Fibroblast of lung (primary cell): ENCODE data around the gene KIF2A. TPM values are rescaled to one million over a fixed set of nuclear protein-coding genes. Genes with fewer than 3 reads are reported as not detected.

Experiments
- DNase-seq, 2 donors: peaks; one replicate each; pipeline versions ENCODE4 v3.0.0 to v3.0.0-alpha.2; 2010; ENCODE audit warnings: low read depth in 2 of 2
- H2AFZ ChIP-seq: 2 replicates; pipeline ENCODE4 v1.5.1; 2012; ENCODE audit warnings: low read length, control low read depth, inconsistent platforms
- H3K27ac ChIP-seq: 2 replicates; pipeline ENCODE4 v1.5.1; 2011; ENCODE audit warnings: low read length, control low read depth; ENCODE audit not compliant: insufficient read depth
- H3K27me3 ChIP-seq: 2 replicates; pipeline ENCODE4 v1.5.1; 2011; ENCODE audit warnings: mild to moderate bottlenecking, low read length; ENCODE audit not compliant: control insufficient read depth, insufficient read depth
- H3K36me3 ChIP-seq: 2 replicates; pipeline ENCODE4 v1.5.1; 2011; ENCODE audit warnings: low read length; ENCODE audit not compliant: control insufficient read depth, insufficient read depth
- H3K4me1 ChIP-seq: 2 replicates; pipeline ENCODE4 v1.5.1; 2011; ENCODE audit warnings: low read length; ENCODE audit not compliant: control insufficient read depth, insufficient read depth; ENCODE audit errors: extremely low read depth
- H3K4me2 ChIP-seq: 2 replicates; pipeline ENCODE4 v1.5.1; 2011; ENCODE audit warnings: low read length, control low read depth; ENCODE audit not compliant: insufficient read depth; ENCODE audit errors: extremely low read depth
- H3K4me3 ChIP-seq, 4 experiments: fragments of 200-600 bp in 1 of 4; sonication (generic) in 1 of 4; replicated peaks in 1 of 4; 2 replicates each; pipeline ENCODE4 v1.5.1; 2011 to 2016; ENCODE audit warnings: low read length in 4 of 4, low read depth in 3 of 4, mild to moderate bottlenecking in 3 of 4, control low read depth in 2 of 4, inconsistent platforms in 1 of 4, mixed read lengths in 1 of 4; ENCODE audit not compliant: insufficient read depth in 1 of 4; ENCODE audit errors: control extremely low read depth in 1 of 4
- H3K79me2 ChIP-seq: 2 replicates; pipeline ENCODE4 v1.5.1; 2012; ENCODE audit warnings: mild to moderate bottlenecking, low read length, inconsistent platforms; ENCODE audit not compliant: control insufficient read depth, insufficient read depth
- H3K9ac ChIP-seq: 2 replicates; pipeline ENCODE4 v1.5.1; 2011; ENCODE audit warnings: mild to moderate bottlenecking, low read length, control low read depth; ENCODE audit not compliant: insufficient read depth
- H3K9me3 ChIP-seq: 2 replicates; pipeline ENCODE4 v1.5.1; 2012; ENCODE audit warnings: low read depth, low read length; ENCODE audit not compliant: control insufficient read depth, insufficient read depth
- H4K20me1 ChIP-seq: 2 replicates; pipeline ENCODE4 v1.5.1; 2011; ENCODE audit warnings: low read length; ENCODE audit not compliant: control insufficient read depth, insufficient read depth; ENCODE audit errors: extremely low read depth
- CTCF ChIP-seq, 2 donors: IDR thresholded peaks in 1 of 2; conservative IDR thresholded peaks in 1 of 2; 1 replicate in 1 of 2; 2 replicates in 1 of 2; pipeline ENCODE4 v1.5.1; 2011 to 2012; ENCODE audit warnings: low read length in 2 of 2, control low read depth in 1 of 2, inconsistent platforms in 1 of 2, low read depth in 1 of 2, mild to moderate bottlenecking in 1 of 2
- EZH2 ChIP-seq: IDR thresholded peaks from 2 replicates; pipeline ENCODE4 v1.5.1; 2012; ENCODE audit warnings: low read length, control low read depth, mild to moderate bottlenecking; ENCODE audit errors: missing control alignments
- polyA plus RNA-seq, 2 donors: library from polyadenylated mRNA; depleted of rRNA in 1 of 2; stranded (reverse) in 1 of 2; unstranded in 1 of 2; fragments of >200 nt; gene quantifications; 2 replicates each; pipeline ENCODE4 v1.2.1, GENCODE V29; 2011 to 2012; ENCODE audit warnings: missing spikeins in 1 of 2
- total RNA-seq: library from RNA; depleted of rRNA; stranded (reverse); fragments of >200 nt; gene quantifications from 2 replicates; pipeline ENCODE4 v1.2.1, GENCODE V29; 2014

Gene KIF2A
- total and polyA plus RNA-seq, 2 donors (not counting 1 experiment from before 2014, with no cell fraction given), result 43.7 to 59.3 TPM

- Histone ChIP-seq H3K4me2 (no peak overlapping the region), H3K79me2 (no peaks in the 10 kb centered on the region), H3K36me3 (peaks cover 4% of the 10 kb centered on the region), H3K9ac (no peak overlapping the region), H3K4me3 (no peak overlapping the region), H3K27ac (no peak overlapping the region), H3K4me1 (no peaks in the 10 kb centered on the region), H4K20me1 (no peaks in the 10 kb centered on the region), H3K9me3 (no peaks in the 10 kb centered on the region), H3K27me3 (no peaks in the 10 kb centered on the region), H2AFZ (no peak overlapping the region)
- TF ChIP-seq CTCF (conservative IDR thresholded peaks at IDR 0.05 in 1 of 2, IDR thresholded peaks at IDR 0.05 in 1 of 2; ENCODE audit: low read depth in 1 of 2, low read length in 2 of 2) (no peak), EZH2 (no peak)
- DNase-seq, result no peak
Observed at GRCh38 chr5:62374090-62374489, 68.1 kb downstream of the KIF2A start.

GRCh38 chr5:62375627-62376026 is 69.6 kb downstream of the KIF2A start:
- no peak overlapping the region for H3K4me3 ChIP-seq
- H3K4me2 ChIP-seq, result no peak overlapping the region
- H3K27me3 ChIP-seq, result no peaks in the 10 kb centered on the region
- H2AFZ ChIP-seq, result no peak overlapping the region
- no peaks in the 10 kb centered on the region for H3K79me2 ChIP-seq
- DNase-seq, result no peak
- H3K27ac ChIP-seq, result no peak overlapping the region
- H3K4me1 ChIP-seq, result no peaks in the 10 kb centered on the region
- H3K9ac ChIP-seq, result no peak overlapping the region
- H4K20me1 ChIP-seq, result no peaks in the 10 kb centered on the region
- no peaks in the 10 kb centered on the region for H3K9me3 ChIP-seq
- peaks cover 4% of the 10 kb centered on the region for H3K36me3 ChIP-seq
- TF ChIP-seq EZH2 (no peak), CTCF (conservative IDR thresholded peaks at IDR 0.05 in 1 of 2, IDR thresholded peaks at IDR 0.05 in 1 of 2; ENCODE audit: low read depth in 1 of 2, low read length in 2 of 2) (no peak)

- H4K20me1 ChIP-seq, result no peaks in the 10 kb centered on the region
- DNase-seq, result peak; percentile 10 to 25
- H3K4me2 ChIP-seq, result no peak overlapping the region
- no peaks in the 10 kb centered on the region for H3K9me3 ChIP-seq
- no peaks in the 10 kb centered on the region for H3K79me2 ChIP-seq
- no peaks in the 10 kb centered on the region for H3K4me1 ChIP-seq
- no peak overlapping the region for H3K27ac ChIP-seq
- no peak overlapping the region for H2AFZ ChIP-seq
- no peak overlapping the region for H3K9ac ChIP-seq
- H3K4me3 ChIP-seq, result no peak overlapping the region
- TF ChIP-seq CTCF (conservative IDR thresholded peaks at IDR 0.05 in 1 of 2, IDR thresholded peaks at IDR 0.05 in 1 of 2; ENCODE audit: low read depth in 1 of 2, low read length in 2 of 2) (no peak), EZH2 (no peak)
- H3K27me3 ChIP-seq, result no peaks in the 10 kb centered on the region
- peaks cover 4% of the 10 kb centered on the region for H3K36me3 ChIP-seq
Observed at GRCh38 chr5:62376064-62376463, 70.1 kb downstream of the KIF2A start.
